Keratinocyte (primary cell): ENCODE results near the gene ACAP3. TPM values are rescaled to one million over a fixed set of nuclear protein-coding genes. Genes with fewer than 3 reads are reported as not detected.

Experiments
- DNase-seq: peaks from one replicate; pipeline ENCODE4 v3.0.0-alpha.2; 2011; ENCODE audit warnings: low read depth, missing footprints, low spot score
- FAIRE-seq: peaks from 2 replicates; lab custom pipeline; 2011; peaks lifted over from hg19 to GRCh38; lab: Jason Lieb, UNC
- H2AFZ ChIP-seq: 2 replicates; pipeline ENCODE4 v1.6.0; 2012; ENCODE audit warnings: low read length, control low read depth, inconsistent platforms; ENCODE audit not compliant: control insufficient read depth
- H3K27ac ChIP-seq: 2 replicates; pipeline ENCODE4 v1.5.1; 2011; ENCODE audit warnings: low read length; ENCODE audit not compliant: control insufficient read depth, insufficient read depth
- H3K27me3 ChIP-seq: 3 replicates; pipeline ENCODE4 v1.6.0; 2011; ENCODE audit warnings: low read length; ENCODE audit not compliant: control insufficient read depth, insufficient read depth; ENCODE audit errors: extremely low read depth
- H3K36me3 ChIP-seq, 2 experiments: 2 replicates in 1 of 2; 3 replicates in 1 of 2; pipeline ENCODE4 v1.5.1; 2011; ENCODE audit warnings: low read length in 2 of 2, mild to moderate bottlenecking in 1 of 2; ENCODE audit not compliant: control insufficient read depth in 2 of 2, insufficient read depth in 2 of 2; ENCODE audit errors: extremely low read depth in 1 of 2
- H3K4me1 ChIP-seq: 3 replicates; pipeline ENCODE4 v1.5.1; 2011; ENCODE audit warnings: low read length; ENCODE audit not compliant: control insufficient read depth, insufficient read depth; ENCODE audit errors: extremely low read depth
- H3K4me2 ChIP-seq: 3 replicates; pipeline ENCODE4 v1.6.0; 2011; ENCODE audit warnings: low read depth, low read length; ENCODE audit not compliant: control insufficient read depth, insufficient read depth; ENCODE audit errors: extremely low read depth
- H3K4me3 ChIP-seq, 3 experiments: fragments of 200-600 bp in 1 of 3; sonication (generic) in 1 of 3; 2 replicates in 2 of 3; 3 replicates in 1 of 3; pipeline ENCODE4 v1.5.1; 2011 to 2016; ENCODE audit warnings: low read length in 3 of 3, mild to moderate bottlenecking in 3 of 3, control low read depth in 2 of 3, inconsistent platforms in 1 of 3, low read depth in 1 of 3, mixed read lengths in 1 of 3, mixed run types in 1 of 3, moderate library complexity in 1 of 3; ENCODE audit not compliant: control insufficient read depth in 2 of 3, insufficient read depth in 2 of 3; ENCODE audit errors: extremely low read depth in 1 of 3
- H3K79me2 ChIP-seq: 2 replicates; pipeline ENCODE4 v1.6.0; 2012; ENCODE audit warnings: low read length; ENCODE audit not compliant: control insufficient read depth, insufficient read depth
- H3K9ac ChIP-seq: 3 replicates; pipeline ENCODE4 v1.6.0; 2011; ENCODE audit warnings: low read length; ENCODE audit not compliant: control insufficient read depth, insufficient read depth; ENCODE audit errors: extremely low read depth
- H3K9me1 ChIP-seq: 3 replicates; pipeline ENCODE4 v1.6.0; 2011; ENCODE audit warnings: low read length; ENCODE audit not compliant: control insufficient read depth, insufficient read depth; ENCODE audit errors: extremely low read depth
- H3K9me3 ChIP-seq: 2 replicates; pipeline ENCODE4 v1.5.1; 2012; ENCODE audit warnings: low read depth, low read length; ENCODE audit not compliant: control insufficient read depth
- H4K20me1 ChIP-seq: 3 replicates; pipeline ENCODE4 v1.6.0; 2011; ENCODE audit warnings: low read length; ENCODE audit not compliant: control insufficient read depth, insufficient read depth; ENCODE audit errors: extremely low read depth
- CTCF ChIP-seq, 3 experiments: IDR thresholded peaks in 1 of 3; conservative IDR thresholded peaks in 1 of 3; optimal IDR thresholded peaks in 1 of 3; 2 replicates in 2 of 3; 3 replicates in 1 of 3; pipeline versions ENCODE3 to v1.5.1; 2011; ENCODE audit warnings: low read length in 3 of 3, mild to moderate bottlenecking in 3 of 3, moderate library complexity in 2 of 3, control low read depth in 1 of 3, inconsistent platforms in 1 of 3; ENCODE audit not compliant: insufficient read depth in 2 of 3; ENCODE audit errors: extremely low read depth in 1 of 3
- EZH2 ChIP-seq: IDR thresholded peaks from one replicate; pipeline ENCODE4 v1.6.1; 2012; ENCODE audit warnings: inconsistent platforms, mild to moderate bottlenecking, low read length, moderate library complexity
- dilution Hi-C: fragments of 300-500 bp; cut with MboI; formaldehyde crosslinking; loops from one replicate; pipeline ENCODE4 v1.7.0; 2020; ENCODE audit warnings: low sequenced_read_pairs; ENCODE audit not compliant: extremely low pct_ligation_motif_present
- polyA plus RNA-seq, 5 experiments: library from polyadenylated mRNA; depleted of rRNA in 3 of 5; stranded (reverse) in 3 of 5; stranded (forward) in 1 of 5; unstranded in 1 of 5; fragments of >200 nt; gene quantifications; 1 replicate in 1 of 5; 2 replicates in 3 of 5; 3 replicates in 1 of 5; pipeline versions ENCODE4 v1.2.1 to v1.2.3, GENCODE V29; 2011 to 2012; ENCODE audit warnings: missing spikeins in 2 of 5, low read depth in 1 of 5, low replicate concordance in 1 of 5

ACAP3 gene
- polyA plus RNA-seq, 1 donor (not counting 4 experiments of a cell fraction or from before 2014, with no cell fraction given): 17.4 TPM

GRCh38 chr1:1342061-1342562, 34.4 kb upstream of the ACAP3 start:
- peaks cover 35% of the 10 kb centered on the region for H3K4me1 ChIP-seq
- FAIRE-seq (no peak), DNase-seq (no peak)
- H3K9me1 ChIP-seq: no peaks in the 10 kb centered on the region
- TF ChIP-seq EZH2: no peak
- no peak for TF ChIP-seq CTCF (optimal IDR thresholded peaks at IDR 0.05 in 1 of 3, IDR thresholded peaks at IDR 0.05 in 1 of 3, conservative IDR thresholded peaks at IDR 0.05 in 1 of 3; ENCODE audit: extremely low read depth in 1 of 3, insufficient read depth in 2 of 3, low read length in 3 of 3)
- H3K4me3 ChIP-seq: no peak overlapping the region
- H3K27me3 ChIP-seq: no peaks in the 10 kb centered on the region
- no peaks in the 10 kb centered on the region for H3K9me3 ChIP-seq
- H3K27ac ChIP-seq: no peak overlapping the region
- H3K79me2 ChIP-seq: peaks cover 65% of the 10 kb centered on the region
- no peak overlapping the region for H3K4me2 ChIP-seq
- no peak overlapping the region for H3K9ac ChIP-seq
- dilution Hi-C loops: no loop called here
- H3K36me3 ChIP-seq: peaks cover 13 to 24% of the 10 kb centered on the region in 2 experiments
- peaks cover 15% of the 10 kb centered on the region for H4K20me1 ChIP-seq
- H2AFZ ChIP-seq: no peak overlapping the region

GRCh38 chr1:1341549-1342021, 33.9 kb upstream of the ACAP3 start:
- DNase-seq (no peak), FAIRE-seq (no peak)
- H4K20me1 ChIP-seq: peaks cover 15% of the 10 kb centered on the region
- no peaks in the 10 kb centered on the region for H3K9me1 ChIP-seq
- peaks cover 29% of the 10 kb centered on the region for H3K4me1 ChIP-seq
- TF ChIP-seq EZH2 (no peak), CTCF (optimal IDR thresholded peaks at IDR 0.05 in 1 of 3, IDR thresholded peaks at IDR 0.05 in 1 of 3, conservative IDR thresholded peaks at IDR 0.05 in 1 of 3; ENCODE audit: extremely low read depth in 1 of 3, insufficient read depth in 2 of 3, low read length in 3 of 3) (no peak)
- no peak overlapping the region for H3K27ac ChIP-seq
- dilution Hi-C loops: no loop called here
- H3K79me2 ChIP-seq: peaks cover 60% of the 10 kb centered on the region
- peaks cover 13 to 24% of the 10 kb centered on the region in 2 experiments for H3K36me3 ChIP-seq
- no peak overlapping the region for H2AFZ ChIP-seq
- no peaks in the 10 kb centered on the region for H3K9me3 ChIP-seq
- no peaks in the 10 kb centered on the region for H3K27me3 ChIP-seq
- no peak overlapping the region for H3K4me3 ChIP-seq
- no peak overlapping the region for H3K9ac ChIP-seq
- no peak overlapping the region for H3K4me2 ChIP-seq
